ENCODE data around the gene PBX1.

PBX1 gene

GRCh38 chr1:164765992-164766720 is 207.2 kb downstream of the PBX1 start:
- DNase-seq, result no peak

GRCh38 chr1:164767752-164768402 is 208.9 kb downstream of the PBX1 start:
- DNase-seq, result peak; percentile 88

GRCh38 chr1:164768619-164769018 is 209.6 kb downstream of the PBX1 start:
- DNase-seq, result no peak

GRCh38 chr1:164769486-164770130 is 210.6 kb downstream of the PBX1 start:
- DNase-seq, result no peak

- no peak for DNase-seq
Observed at GRCh38 chr1:164770131-164770529, 211.1 kb downstream of the PBX1 start.

GRCh38 chr1:164771041-164771618 is 212.1 kb downstream of the PBX1 start:
- DNase-seq, result no peak

GRCh38 chr1:164771619-164772361 is 212.8 kb downstream of the PBX1 start:
- no peak for DNase-seq

GRCh38 chr1:164772635-164773034 is 213.7 kb downstream of the PBX1 start:
- DNase-seq, result no peak

GRCh38 chr1:164773102-164773501 is 214.1 kb downstream of the PBX1 start:
- DNase-seq, result no peak

GRCh38 chr1:164774413-164774812 is 215.4 kb downstream of the PBX1 start:
- DNase-seq, result no peak

GRCh38 chr1:164774819-164775654 is 216.1 kb downstream of the PBX1 start:
- no peak for DNase-seq

- DNase-seq, result no peak
Observed at GRCh38 chr1:164777518-164777917, 218.5 kb downstream of the PBX1 start.

GRCh38 chr1:164779376-164779775 is 220.4 kb downstream of the PBX1 start:
- DNase-seq, result no peak

- peak; percentile 15 for DNase-seq
Observed at GRCh38 chr1:164780111-164780812, 221.3 kb downstream of the PBX1 start.

- DNase-seq, result no peak
Observed at GRCh38 chr1:164780863-164781262, 221.9 kb downstream of the PBX1 start.

GRCh38 chr1:164781972-164782371 is 223.0 kb downstream of the PBX1 start:
- peak; percentile 62 for DNase-seq

GRCh38 chr1:164783778-164784555 is 225.0 kb downstream of the PBX1 start:
- DNase-seq, result peak; percentile 87

GRCh38 chr1:164784960-164785359 is 226.0 kb downstream of the PBX1 start:
- no peak for DNase-seq

GRCh38 chr1:164785841-164786534 is 227.0 kb downstream of the PBX1 start:
- DNase-seq, result peak; percentile 52

All from NCI-H446 treated with DMSO at 0.1 percent for 48 hours (cell line).